Thyroid gland (tissue), 4 donors: Measurements from ENCODE around the gene PSRC1.

Experiments
- POLR2A ChIP-seq, 2 donors: fragments of 450-650 bp; IDR thresholded peaks; one replicate each; pipeline ENCODE4 v1.6.1; 2017; ENCODE audit warnings: antibody characterized with exemption in 2 of 2, mild to moderate bottlenecking in 2 of 2, moderate library complexity in 1 of 2
- TF ChIP-seq, protein P1 (sequence below), 6 experiments: fragments of 200-600 bp in 3 of 6; fragments of 450-650 bp in 3 of 6; sonication (generic) in 3 of 6; IDR thresholded peaks; one replicate each; pipeline ENCODE4 v1.5.1; 2016 to 2019; ENCODE audit warnings: antibody characterized with exemption in 6 of 6, mild to moderate bottlenecking in 2 of 6, inconsistent platforms in 1 of 6, moderate library complexity in 1 of 6

DNA sequence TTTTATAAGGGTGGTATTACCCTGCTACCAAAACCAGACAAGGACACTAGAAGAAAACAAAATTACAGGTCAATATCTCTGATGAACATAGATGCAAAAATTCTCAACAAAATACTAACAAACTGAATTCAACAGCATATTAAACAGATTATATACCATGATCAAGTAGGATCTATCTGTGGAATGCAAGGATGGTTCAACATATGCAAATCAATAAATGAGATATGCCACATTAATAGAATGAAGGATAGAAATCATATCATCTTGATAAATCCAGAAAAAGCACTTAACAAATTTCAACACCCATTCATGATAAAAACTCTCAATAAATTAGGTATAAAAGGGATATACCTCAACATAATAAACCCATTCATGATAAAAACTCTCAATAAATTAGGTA is 48.2 kb upstream of the PSRC1 start:
- TF ChIP-seq, protein P1, sequence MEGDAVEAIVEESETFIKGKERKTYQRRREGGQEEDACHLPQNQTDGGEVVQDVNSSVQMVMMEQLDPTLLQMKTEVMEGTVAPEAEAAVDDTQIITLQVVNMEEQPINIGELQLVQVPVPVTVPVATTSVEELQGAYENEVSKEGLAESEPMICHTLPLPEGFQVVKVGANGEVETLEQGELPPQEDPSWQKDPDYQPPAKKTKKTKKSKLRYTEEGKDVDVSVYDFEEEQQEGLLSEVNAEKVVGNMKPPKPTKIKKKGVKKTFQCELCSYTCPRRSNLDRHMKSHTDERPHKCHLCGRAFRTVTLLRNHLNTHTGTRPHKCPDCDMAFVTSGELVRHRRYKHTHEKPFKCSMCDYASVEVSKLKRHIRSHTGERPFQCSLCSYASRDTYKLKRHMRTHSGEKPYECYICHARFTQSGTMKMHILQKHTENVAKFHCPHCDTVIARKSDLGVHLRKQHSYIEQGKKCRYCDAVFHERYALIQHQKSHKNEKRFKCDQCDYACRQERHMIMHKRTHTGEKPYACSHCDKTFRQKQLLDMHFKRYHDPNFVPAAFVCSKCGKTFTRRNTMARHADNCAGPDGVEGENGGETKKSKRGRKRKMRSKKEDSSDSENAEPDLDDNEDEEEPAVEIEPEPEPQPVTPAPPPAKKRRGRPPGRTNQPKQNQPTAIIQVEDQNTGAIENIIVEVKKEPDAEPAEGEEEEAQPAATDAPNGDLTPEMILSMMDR (IDR thresholded peaks at IDR 0.05): no peak
- no peak for TF ChIP-seq POLR2A (IDR thresholded peaks at IDR 0.05)
